Upper lobe of left lung (tissue), 6 donors: ENCODE data around the gene SERPINA1. TPM values are rescaled to one million over a fixed set of nuclear protein-coding genes. Genes with fewer than 3 reads are reported as not detected.

ENCODE experiments used
- ATAC-seq, 2 donors: fragments of 200-7000 bp; cut with Tn5 transposase; one replicate each; pipeline ENCODE4 v1.9.1; 2022; ENCODE audit warnings: mild to moderate bottlenecking in 2 of 2, moderate library complexity in 2 of 2; ENCODE audit not compliant: low FRiP score in 2 of 2
- DNase-seq, 2 donors: peaks; one replicate each; pipeline ENCODE4 v3.0.0-alpha.2; 2019 to 2020
- H3K27ac ChIP-seq, 4 donors: fragments of 200-600 bp; sonication (generic); one replicate each; pipeline ENCODE4 v1.5.1; 2016 to 2019
- H3K27me3 ChIP-seq, 4 donors: fragments of 200-600 bp; sonication (generic); one replicate each; pipeline ENCODE4 v1.5.1; 2017 to 2019
- H3K36me3 ChIP-seq, 4 donors: fragments of 200-600 bp; sonication (generic); one replicate each; pipeline ENCODE4 v1.5.1; 2016 to 2019
- H3K4me1 ChIP-seq, 4 donors: fragments of 200-600 bp; sonication (generic); one replicate each; pipeline ENCODE4 v1.5.1; 2018 to 2019
- H3K4me3 ChIP-seq, 4 donors: fragments of 200-600 bp; sonication (generic); one replicate each; pipeline ENCODE4 v1.5.1; 2017 to 2019; ENCODE audit warnings: mild to moderate bottlenecking in 2 of 4, moderate library complexity in 1 of 4
- H3K9me3 ChIP-seq, 4 donors: fragments of 200-600 bp; sonication (generic); one replicate each; pipeline ENCODE4 v1.5.1; 2018 to 2019
- EP300 ChIP-seq, 4 donors: sonication (generic); formaldehyde crosslinking; IDR thresholded peaks; one replicate each; pipeline ENCODE4 v1.5.1; 2017; ENCODE audit warnings: antibody characterized with exemption in 4 of 4, control low read depth in 2 of 4
- POLR2A ChIP-seq, 4 donors: fragments of 450-650 bp; IDR thresholded peaks; one replicate each; pipeline ENCODE4 v1.5.1; 2016 to 2017; ENCODE audit warnings: antibody characterized with exemption in 4 of 4, mild to moderate bottlenecking in 2 of 4
- POLR2AphosphoS5 ChIP-seq, 2 donors: sonication (generic); formaldehyde crosslinking; IDR thresholded peaks; one replicate each; pipeline ENCODE4 v1.5.1; 2017; ENCODE audit warnings: antibody characterized with exemption in 2 of 2
- WGBS, 2 donors: methylation state at CpG; one replicate each; pipeline ENCODE4 v1.1.5; 2017 to 2018; 5-methylcytosine and 5-hydroxymethylcytosine counted together
- total RNA-seq, 6 donors: library from RNA; depleted of rRNA in 4 of 6; stranded (reverse); fragments of >200 nt in 4 of 6; gene quantifications; one replicate each; pipeline versions ENCODE4 v1.1.0 to v1.2.1, GENCODE V29; 2016 to 2021
- TF ChIP-seq, protein P1 (sequence below), 6 experiments: fragments of 450-650 bp in 4 of 6; fragments of 200-600 bp in 2 of 6; sonication (generic) in 2 of 6; IDR thresholded peaks; one replicate each; pipeline ENCODE4 v1.5.1; 2016 to 2019; ENCODE audit warnings: antibody characterized with exemption in 6 of 6
- donor health status: DM: no; HTN: no; CAD: no; lungs with moderate emphysema.
- donor health status: DM: no; HTN: yes; CAD: no; lungs with severe emphysema.

SERPINA1 gene
- total RNA-seq, 6 donors from 2014 or later = 205 to 1,050 (median 637) TPM

GRCh38 chr14:94332587-94332986 is 55.8 kb downstream of the SERPINA1 start:
- no peaks in the 10 kb centered on the region for H3K4me1 ChIP-seq
- TF ChIP-seq EP300 (IDR thresholded peaks at IDR 0.05) (no peak), POLR2AphosphoS5 (IDR thresholded peaks at IDR 0.05) (no peak), POLR2A (IDR thresholded peaks at IDR 0.05) (no peak)
- TF ChIP-seq, protein P1, sequence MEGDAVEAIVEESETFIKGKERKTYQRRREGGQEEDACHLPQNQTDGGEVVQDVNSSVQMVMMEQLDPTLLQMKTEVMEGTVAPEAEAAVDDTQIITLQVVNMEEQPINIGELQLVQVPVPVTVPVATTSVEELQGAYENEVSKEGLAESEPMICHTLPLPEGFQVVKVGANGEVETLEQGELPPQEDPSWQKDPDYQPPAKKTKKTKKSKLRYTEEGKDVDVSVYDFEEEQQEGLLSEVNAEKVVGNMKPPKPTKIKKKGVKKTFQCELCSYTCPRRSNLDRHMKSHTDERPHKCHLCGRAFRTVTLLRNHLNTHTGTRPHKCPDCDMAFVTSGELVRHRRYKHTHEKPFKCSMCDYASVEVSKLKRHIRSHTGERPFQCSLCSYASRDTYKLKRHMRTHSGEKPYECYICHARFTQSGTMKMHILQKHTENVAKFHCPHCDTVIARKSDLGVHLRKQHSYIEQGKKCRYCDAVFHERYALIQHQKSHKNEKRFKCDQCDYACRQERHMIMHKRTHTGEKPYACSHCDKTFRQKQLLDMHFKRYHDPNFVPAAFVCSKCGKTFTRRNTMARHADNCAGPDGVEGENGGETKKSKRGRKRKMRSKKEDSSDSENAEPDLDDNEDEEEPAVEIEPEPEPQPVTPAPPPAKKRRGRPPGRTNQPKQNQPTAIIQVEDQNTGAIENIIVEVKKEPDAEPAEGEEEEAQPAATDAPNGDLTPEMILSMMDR (IDR thresholded peaks at IDR 0.05) = no peak
- no peak for DNase-seq
- no peak for ATAC-seq
- H3K27me3 ChIP-seq = no peaks in the 10 kb centered on the region
- H3K36me3 ChIP-seq = no peaks in the 10 kb centered on the region
- H3K9me3 ChIP-seq = no peaks in the 10 kb centered on the region
- H3K4me3 ChIP-seq = no peak overlapping the region
- no peak overlapping the region for H3K27ac ChIP-seq

- ATAC-seq = peak in 1 of 2 donors; percentile 22
- TF ChIP-seq, protein P1 (IDR thresholded peaks at IDR 0.05) = no peak
- TF ChIP-seq EP300 (IDR thresholded peaks at IDR 0.05) = no peak
- TF ChIP-seq POLR2A (IDR thresholded peaks at IDR 0.05) = no peak
- TF ChIP-seq POLR2AphosphoS5 (IDR thresholded peaks at IDR 0.05) = no peak
- no peak for DNase-seq
- H3K9me3 ChIP-seq = no peaks in the 10 kb centered on the region
- no peaks in the 10 kb centered on the region for H3K4me1 ChIP-seq
- no peaks in the 10 kb centered on the region for H3K27me3 ChIP-seq
- no peak overlapping the region for H3K27ac ChIP-seq
- H3K4me3 ChIP-seq = no peak overlapping the region
- WGBS, 2 donors = 69 to 73% methylated on average over 7 of the region's 7 CpGs
- H3K36me3 ChIP-seq = no peaks in the 10 kb centered on the region
These were observed 56.3 kb downstream of the SERPINA1 start for GRCh38 chr14:94332063-94332583.

DNA sequence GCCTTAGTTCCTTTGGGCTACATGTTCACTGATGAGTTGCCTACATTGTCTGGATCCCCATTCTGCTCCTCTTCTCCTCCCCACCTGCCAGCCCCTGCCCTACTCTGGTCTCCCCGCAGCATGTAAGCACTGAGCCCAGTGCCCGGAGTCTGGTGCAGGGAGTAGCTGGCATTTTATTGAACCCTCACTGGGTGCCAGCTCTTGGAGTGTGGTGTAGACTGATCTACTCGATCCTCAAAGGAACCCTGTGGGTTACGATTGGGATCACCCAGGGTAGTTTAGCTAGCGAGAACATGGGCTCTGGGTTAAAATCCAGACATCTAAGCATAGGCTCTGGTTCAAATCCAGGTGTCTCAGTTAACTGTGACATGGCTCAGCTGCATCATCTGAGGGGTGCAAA is 56.9 kb downstream of the SERPINA1 start:
- WGBS, 2 donors = 92% methylated on average over 2 to 5 of the region's 5 CpGs
- H3K27ac ChIP-seq = no peak overlapping the region
- H3K9me3 ChIP-seq = no peaks in the 10 kb centered on the region
- TF ChIP-seq, protein P1 (IDR thresholded peaks at IDR 0.05) = no peak
- TF ChIP-seq POLR2A (IDR thresholded peaks at IDR 0.05) (no peak), POLR2AphosphoS5 (IDR thresholded peaks at IDR 0.05) (no peak), EP300 (IDR thresholded peaks at IDR 0.05) (no peak)
- no peak overlapping the region for H3K4me3 ChIP-seq
- ATAC-seq (peak; percentile 14 to 65), DNase-seq (no peak)
- H3K27me3 ChIP-seq = no peaks in the 10 kb centered on the region
- H3K4me1 ChIP-seq = no peaks in the 10 kb centered on the region
- no peaks in the 10 kb centered on the region for H3K36me3 ChIP-seq

DNA sequence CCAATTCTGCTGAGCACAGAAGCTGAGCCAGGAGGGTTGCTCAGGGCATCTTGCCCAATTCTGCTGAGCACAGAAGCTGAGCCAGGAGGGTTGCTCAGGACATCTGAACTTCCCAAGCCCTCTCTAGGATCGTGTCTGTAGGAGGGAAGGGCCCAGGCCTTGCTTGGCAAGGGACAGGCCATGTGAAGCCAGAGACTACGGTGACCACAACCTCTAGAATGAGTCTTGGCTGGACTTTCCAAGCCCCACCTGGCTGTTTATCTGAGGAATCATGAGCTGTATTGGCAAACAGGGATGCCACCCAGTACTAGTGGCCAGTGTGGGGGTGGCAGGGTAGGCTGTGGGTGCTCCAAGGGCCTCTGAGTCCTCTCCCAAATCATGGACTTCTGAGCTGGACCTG is 57.5 kb downstream of the SERPINA1 start:
- ATAC-seq (no peak), DNase-seq (no peak)
- no peak overlapping the region for H3K4me3 ChIP-seq
- WGBS, 2 donors = 79% methylated on average over 2 of the region's 2 CpGs; no CpG with 5 or more reads in 1 of the 2 donors
- no peak overlapping the region for H3K27ac ChIP-seq
- no peaks in the 10 kb centered on the region for H3K4me1 ChIP-seq
- no peaks in the 10 kb centered on the region for H3K9me3 ChIP-seq
- no peaks in the 10 kb centered on the region for H3K27me3 ChIP-seq
- no peak for TF ChIP-seq EP300 (IDR thresholded peaks at IDR 0.05)
- no peak for TF ChIP-seq POLR2AphosphoS5 (IDR thresholded peaks at IDR 0.05)
- no peak for TF ChIP-seq POLR2A (IDR thresholded peaks at IDR 0.05)
- TF ChIP-seq, protein P1 (IDR thresholded peaks at IDR 0.05) = no peak
- H3K36me3 ChIP-seq = no peaks in the 10 kb centered on the region

DNA sequence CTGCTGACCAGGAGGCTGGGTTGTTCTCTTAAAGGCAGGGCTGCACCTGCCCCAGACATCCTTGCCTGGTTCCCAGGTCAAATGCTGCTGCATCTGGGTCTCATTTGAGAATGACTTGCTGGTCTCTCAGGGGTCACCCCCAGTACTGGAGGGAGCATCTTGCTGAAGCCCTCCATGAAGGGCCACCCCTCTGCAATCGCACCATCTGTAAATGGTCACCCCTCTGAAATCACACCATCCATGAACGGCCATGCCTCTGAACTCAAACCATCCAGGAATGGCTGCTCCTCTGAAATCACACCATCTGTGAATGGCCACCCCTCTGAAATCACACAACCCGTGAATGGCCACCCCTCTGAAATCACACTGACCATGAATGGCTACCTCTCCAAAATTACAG is 58.0 kb downstream of the SERPINA1 start:
- Histone ChIP-seq H3K36me3 (no peaks in the 10 kb centered on the region), H3K27ac (no peak overlapping the region), H3K4me3 (no peak overlapping the region), H3K4me1 (no peaks in the 10 kb centered on the region), H3K9me3 (no peaks in the 10 kb centered on the region), H3K27me3 (no peaks in the 10 kb centered on the region)
- 83 to 96% methylated on average over 3 of the region's 3 CpGs for WGBS, 2 donors
- no peak for DNase-seq
- TF ChIP-seq, protein P1 (IDR thresholded peaks at IDR 0.05) = no peak
- TF ChIP-seq EP300 (IDR thresholded peaks at IDR 0.05) (no peak), POLR2A (IDR thresholded peaks at IDR 0.05) (no peak), POLR2AphosphoS5 (IDR thresholded peaks at IDR 0.05) (no peak)
- no peak for ATAC-seq
